GM21737 (cell line): Measurements from ENCODE around the gene NMRK2.
A peak's percentile ranks its signal among the peaks of the same experiment; 100 is the strongest.
"Not testable (repeated sequence)": the region's sequence is repeated elsewhere in the genome, so short reads cannot be mapped to it uniquely, and the experiment has no call there.

Experiments used
- ATAC-seq: cut with Tn5 transposase; IDR thresholded peaks from one replicate; pipeline ENCODE4 v1.9.1; 2021; ENCODE audit warnings: mild to moderate bottlenecking, moderate library complexity; ENCODE audit not compliant: unreplicated experiment

NMRK2 gene

DNA sequence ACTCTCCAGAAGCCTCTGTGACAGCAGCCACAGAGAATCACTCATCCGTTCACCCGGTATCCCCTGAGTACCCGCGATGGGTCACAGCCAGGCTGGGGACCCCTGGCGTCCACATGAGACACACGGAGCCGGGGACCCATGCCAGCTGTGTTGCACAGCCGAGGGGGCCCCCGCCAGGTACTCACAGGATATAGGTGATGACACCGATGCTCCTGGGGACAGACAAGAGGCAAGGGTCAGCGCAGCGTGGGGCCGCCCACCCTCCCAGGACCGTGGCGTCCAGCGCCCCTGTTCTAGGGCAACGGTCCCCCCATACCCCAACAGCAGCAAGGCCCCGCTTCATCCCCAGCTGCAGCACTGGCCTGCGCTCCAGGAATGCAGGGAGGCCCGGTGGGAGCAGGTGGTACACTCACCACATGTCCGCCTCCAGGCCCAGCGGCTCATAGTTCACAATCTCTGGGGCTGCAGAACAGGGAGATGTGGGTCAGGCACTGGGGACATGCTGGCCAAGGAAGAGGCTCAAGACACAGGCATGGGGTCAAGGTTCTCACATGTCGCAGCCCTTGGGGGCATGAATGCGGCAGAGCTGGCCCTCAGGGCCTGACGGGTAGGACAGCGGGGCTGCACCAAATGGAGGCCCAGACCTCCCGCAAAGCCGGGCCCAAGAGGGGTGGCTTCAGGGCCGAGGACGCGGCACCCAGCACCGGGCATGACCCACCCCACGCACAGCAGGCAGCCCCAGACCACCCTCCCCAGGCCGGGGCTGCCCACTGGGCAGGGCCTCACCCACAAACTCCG, 30.8 kb downstream of the NMRK2 start:
- no peak for ATAC-seq

DNA sequence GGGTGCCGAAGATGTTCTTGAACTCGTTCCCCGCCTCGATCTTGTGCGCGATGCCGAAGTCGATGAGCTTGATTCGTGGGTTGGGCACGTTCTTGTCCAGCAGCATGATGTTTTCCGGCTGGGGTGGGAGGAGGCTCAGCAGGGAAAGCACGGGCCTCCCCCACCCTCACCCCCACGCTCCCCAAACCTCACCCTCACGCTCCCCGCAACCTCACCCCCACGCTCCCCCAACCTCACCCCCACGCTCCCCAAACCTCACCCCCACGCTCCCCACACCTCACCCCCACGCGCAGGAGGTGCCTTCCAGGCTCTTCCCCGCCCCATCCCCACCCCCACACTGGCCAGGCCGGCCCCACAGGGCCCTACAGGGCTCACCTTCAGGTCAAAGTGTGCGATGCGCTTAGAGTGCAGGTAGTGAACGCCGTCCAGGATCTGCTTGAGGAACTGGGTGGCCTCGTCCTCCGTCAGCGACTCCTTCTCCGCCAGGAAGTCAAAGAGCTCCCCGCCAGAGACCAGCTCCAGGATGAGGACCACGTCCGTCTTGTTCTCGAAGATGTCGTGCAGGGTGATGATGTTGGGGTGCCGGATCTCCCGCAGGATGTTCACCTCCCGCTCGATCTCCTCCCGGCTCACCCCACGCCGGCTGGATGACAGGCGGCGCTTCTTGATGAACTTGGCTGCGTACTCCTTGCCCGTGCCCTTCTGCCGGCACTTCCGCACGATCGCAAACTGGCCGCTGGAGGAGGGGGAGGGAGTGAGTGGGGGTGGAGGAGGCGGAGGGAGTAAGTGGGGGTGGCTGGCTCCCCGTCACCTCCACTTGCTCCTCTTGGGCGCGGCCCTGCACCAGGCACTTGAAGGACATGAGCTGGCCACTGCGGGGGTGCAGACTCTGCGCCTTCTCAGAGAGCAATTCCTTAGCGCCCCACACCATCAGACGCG, 31.7 kb downstream of the NMRK2 start:
- ATAC-seq, result no peak

DNA sequence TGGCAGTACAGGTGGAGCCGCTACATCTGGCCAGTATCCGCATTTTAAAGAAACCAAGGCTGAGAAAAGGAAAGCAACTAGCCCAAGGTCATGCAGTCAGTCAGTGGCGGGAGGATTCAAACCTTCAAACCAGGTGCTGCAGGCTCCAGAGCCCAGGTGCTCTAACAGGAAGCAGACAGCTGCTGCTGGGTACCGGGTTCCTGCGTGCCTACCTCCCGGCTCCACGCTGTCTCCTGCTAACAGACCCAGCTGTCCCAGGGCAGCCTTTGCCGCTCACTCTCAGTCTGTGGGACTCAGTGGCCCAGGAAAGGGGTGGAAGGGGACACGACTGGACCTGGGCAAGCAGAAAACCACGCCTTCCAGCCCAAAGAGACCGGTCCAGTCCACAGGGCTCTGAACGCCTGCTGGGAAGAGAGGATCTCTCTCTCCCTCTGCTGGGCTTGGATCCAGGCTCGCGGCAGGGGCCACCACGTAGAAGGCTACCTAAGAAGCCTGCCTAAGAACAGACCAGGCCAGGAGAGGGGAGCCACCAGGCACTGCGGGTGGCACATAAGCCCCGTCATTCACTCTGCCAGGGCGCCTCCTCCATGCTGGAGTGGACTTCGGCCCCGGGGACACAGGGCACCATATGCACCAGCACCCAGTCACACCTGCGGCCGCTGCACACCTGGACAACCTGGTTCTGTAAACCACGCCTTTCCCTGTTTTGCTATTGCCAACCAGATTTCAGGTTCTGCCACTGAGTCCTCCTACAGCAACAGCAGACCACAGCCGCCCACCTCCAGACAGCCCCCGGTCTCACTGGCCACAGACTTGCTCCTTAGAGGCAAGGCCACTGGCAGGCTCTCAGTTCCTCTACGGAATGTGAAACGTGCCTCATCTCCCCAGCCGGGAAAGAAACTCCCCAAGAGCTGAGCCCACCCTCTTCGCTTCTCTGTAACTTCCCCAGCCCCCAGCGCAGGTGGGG, 33.5 kb downstream of the NMRK2 start:
- no peak for ATAC-seq

DNA sequence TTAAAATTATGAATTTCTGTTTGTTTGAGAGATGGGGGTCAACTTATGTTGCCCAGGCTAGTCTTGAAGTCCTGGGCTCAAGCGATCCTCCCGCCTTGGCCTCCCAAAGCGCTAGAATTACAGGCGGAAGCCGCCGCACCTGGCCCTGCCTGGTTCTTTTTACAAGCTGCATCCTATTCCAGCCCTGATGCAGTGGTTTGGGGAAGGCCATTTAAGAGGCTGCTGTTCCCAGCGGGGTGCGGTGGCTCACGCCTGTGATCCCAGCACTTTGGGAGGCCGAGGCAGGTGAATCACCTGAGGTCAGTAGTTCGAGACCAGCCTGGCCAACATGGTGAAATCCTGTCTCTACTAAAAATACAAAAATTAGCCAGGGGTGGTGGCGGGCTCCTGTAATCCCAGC, 35.1 kb downstream of the NMRK2 start:
- ATAC-seq, result not testable (repeated sequence)

DNA sequence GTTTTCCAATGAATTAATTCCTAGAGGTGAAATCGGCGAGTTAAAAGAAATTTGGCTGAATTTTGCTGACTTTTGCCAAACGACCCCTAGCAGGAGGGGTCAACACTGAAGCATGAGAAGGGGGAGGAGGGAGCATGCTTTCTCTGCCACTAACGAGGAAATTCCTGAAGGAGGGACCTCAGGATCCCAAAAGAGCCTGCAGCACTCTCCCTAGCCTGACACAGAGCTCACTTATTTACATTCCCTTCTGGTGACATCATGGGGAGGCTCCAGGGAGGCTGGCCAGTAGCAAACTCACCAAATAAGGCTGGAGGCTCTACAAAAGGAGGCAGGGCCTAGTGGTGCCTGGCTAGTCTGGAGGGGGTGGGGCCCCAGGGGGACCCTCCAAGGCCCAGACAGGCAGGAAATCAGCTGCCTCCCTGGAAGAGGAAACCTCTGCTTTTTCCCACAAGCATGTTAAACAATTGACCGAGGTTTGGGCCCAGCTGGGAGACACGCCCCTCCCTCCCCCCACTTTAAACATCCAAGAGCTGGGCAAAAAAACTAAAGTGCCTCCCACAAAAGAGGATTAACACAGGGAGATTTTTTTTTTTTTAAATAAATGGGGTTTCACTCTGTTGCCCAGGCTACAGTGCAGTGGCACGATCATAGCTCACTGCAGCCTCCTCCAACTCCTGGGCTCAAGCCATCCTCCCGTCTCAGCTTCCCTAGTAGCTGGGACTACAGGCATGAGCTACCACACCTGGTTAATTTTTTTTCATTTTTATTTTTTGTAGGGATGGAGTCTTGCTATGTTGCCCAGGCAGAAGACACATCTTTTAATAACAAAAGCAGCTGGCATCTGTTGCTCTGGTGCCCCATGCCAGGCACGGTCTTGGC, 35.9 kb downstream of the NMRK2 start:
- ATAC-seq, result no peak

DNA sequence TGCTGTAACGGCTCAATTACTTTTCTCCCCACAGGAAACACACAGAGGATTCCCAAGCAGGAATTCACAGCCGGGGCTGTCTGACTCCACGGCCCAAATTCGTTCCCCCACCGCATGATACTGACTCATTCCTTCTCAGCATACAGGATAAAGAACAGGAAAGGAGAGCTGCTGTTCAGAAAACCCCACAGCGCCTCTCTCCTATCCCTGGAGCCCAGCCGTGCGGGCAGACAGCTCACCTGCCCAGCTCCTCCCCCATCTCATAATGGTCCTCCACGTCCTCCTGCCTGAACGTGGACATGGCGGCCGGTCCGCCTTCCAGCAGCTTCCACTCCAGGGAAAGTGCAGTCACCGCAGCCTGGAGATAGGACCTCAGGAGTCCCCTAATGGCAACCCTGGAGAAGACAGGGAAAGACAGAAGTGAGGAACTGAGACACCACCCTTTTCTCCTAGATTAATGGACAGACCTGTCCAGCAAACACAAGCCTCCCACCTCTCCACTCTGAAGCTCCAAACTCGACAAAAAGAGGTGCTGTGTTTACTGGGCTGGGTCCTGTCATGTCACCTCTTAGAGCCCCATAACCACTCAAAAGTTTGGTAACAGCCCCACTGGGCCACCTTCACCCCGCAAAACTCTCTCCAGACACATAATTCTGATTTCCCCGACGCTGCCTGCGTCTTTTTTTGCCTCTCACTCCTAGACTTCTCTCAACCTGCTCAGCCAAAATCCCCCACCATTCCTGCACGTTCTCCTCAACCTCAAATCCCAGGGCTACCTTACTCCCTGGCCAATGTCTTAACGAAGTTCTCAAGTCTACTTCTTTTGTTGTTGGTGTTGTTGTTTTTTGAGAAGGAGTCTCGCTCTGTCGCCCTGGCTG, 36.8 kb downstream of the NMRK2 start:
- ATAC-seq, result no peak

DNA sequence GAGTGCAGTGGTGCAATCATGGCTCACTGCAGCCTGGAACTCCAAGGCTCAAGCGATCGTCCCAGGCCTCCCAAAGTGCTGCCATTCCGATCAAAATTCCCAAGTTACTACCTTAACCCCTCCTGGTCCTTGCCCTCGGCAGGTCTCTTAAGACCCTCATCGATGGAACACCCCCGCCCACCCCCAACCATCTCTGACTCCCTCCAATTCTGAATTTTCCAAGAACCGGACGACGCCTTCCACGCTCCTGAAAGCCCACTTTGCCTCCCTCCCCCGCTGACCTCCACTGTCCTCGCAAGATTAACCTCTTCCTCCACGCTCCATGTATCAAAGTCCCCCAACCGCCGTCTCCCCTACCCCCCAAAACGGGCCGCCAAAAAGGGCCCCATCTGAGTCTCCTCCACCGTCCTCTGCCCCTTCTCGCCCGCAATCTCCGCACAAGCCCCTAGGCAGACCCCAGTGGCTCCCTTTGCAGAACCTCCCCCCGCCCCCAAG, 37.5 kb downstream of the NMRK2 start:
- ATAC-seq, result no peak

DNA sequence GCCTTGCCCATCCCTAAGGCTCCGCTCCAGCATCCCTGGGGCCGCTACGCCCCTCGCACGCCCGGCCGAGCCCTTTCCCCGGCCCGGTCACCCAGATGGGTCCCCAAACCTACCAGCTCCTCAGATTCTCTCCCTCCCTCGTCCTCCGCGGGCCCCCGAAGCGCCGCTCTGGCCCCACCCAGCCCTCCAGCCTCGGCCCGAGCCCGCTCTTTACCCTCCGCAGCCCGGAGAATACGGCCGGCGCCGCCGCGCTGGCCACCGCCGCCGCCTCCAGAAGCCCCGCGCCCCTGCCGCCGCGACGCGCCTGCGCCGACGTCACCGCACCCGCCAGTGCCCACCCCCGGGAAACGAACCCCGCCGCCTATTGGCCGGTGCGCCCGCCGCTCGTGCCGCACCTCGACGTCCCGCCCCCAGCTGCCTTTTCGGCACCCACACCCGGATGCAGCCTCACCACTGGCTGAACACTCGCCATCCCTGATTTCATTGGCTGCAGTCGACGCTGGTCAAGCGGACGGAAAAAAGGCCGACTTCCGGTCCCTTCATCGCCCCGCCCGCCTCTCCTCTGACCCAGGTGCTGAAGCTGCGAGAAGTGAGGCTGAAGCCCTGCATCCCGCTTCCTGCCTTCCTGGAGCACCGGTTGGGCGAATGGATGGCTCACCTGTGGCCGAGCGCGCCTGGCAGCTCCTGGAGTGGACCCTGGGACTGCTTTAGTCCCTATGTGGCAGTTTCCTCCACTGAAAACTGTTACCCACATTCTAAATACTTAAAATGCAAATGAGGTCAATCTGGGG, 38.1 kb downstream of the NMRK2 start, which contains the start of gene DAPK3:
Gene DAPK3, minus strand, starts transcription at position 292 of the 791 bp plus-strand sequence. CDS start 1,364 bp downstream, outside the sequence.
- peak; percentile 89 for ATAC-seq

DNA sequence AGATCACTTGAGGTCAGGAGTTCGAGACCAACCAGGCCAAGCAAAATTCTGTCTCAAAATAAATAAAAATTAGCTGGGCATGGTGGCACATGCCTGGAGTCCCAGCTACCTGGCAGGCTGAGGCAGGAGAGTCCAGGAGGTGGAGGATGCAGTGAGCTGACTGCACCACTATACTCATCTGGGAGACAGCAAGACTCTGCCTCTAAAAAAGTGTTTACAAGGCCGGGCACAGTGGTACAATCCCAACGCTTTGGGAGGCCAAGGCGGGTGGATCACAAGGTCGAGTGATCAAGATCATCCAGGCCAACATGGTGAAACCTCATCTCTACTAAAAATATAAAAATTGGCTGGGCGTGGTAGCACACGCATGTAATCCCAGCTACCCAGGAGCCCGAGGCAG, 42.3 kb downstream of the NMRK2 start:
- no peak for ATAC-seq

DNA sequence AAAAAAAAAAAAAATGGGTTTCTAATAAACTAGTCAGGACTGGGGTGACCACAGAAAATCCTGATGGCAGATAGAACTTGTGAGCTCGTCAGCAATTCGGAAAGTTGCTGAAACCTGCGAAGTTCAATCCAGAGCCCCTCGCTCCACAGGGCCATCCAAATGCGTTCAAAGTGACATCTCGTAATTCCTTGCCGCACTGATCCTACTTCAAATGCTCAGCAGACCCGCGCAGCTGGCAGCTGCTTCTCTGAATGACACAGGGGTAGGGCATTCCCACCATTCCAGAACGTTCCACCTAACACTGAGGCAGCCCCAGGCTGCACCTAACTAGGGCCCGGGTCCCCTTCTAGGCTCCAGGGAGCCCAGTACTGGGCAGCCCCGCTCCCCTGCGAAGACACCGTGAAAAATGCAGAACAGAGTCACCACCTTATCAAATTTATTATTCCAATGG, 42.8 kb downstream of the NMRK2 start:
- no peak for ATAC-seq

DNA sequence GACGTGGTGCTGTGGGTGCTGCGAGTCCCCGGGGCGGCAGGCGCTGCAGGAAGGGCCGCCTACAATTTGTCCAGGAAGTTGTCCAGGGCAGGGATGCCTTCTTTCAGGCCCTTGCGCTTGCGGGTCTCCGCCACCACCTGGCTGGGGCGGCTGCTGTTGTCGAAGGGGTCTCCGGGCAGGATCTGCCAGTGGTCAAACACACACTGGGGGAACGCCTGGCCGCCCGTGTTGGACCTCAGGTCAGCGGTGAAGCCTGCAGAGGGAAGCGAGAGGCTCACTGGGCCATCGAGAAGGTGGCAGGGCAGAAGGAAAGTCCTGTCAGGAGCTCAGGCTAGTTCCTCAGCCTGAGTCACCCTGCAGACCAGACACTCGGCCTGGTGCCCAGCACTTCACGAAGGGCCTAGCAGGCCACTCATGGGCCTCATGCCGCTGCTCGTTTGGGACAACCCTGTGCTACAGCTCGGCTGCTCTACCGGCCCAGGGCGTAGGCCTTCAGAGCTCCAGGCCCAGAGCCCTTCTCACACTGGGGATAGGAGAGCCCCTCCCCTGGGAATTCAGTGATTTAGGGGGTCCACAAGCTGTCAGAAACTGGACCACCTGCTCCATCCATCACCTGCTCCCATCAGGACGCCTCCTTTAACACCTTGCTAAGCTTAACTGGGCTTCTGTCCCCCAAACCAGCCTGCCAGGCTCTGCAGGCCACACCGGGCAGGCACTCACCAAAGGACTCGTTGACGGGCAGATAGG, 43.8 kb downstream of the NMRK2 start:
- ATAC-seq, result no peak

DNA sequence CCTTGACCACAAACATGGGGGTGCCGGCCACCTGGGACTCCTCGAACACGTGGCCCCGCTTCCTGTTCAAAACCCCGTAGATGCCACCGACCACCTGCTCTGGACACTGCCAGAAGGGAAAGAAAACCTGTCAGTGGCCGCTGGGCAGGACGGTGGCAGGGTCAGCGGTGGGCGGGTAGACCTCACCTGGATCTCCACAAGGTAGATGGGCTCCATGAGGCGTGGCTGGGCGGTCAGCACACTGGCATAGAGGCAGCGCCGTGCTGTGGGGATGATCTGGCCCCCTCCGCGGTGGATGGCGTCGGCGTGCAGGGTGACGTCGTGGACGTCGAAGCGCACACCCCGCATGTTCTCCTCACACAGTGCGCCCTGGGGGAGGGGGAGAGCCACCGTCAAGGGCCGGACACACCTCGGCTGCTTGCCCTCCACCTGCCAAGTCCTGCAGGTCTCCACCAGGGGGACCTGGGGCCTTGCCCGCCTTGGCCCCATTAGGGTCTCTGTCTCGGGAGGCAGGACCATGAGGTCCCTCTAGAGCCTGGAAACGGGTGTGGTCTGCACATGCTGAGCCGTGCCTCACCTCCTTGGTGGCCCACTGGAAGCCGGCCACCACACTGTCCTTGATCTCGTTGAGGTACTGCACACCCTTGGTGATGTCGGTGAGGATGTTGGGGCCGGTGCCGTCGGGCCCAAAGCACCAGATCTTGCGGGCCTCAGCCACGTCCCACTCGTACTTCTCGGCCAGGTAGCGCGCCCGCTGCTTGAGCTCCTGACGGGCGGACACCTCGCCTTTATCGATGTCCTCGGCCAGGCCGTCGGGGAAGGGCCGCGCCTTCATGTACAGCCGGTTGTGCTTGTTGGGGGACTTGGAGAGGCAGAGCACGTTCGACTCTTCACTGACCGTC, 44.6 kb downstream of the NMRK2 start:
- ATAC-seq, result no peak

DNA sequence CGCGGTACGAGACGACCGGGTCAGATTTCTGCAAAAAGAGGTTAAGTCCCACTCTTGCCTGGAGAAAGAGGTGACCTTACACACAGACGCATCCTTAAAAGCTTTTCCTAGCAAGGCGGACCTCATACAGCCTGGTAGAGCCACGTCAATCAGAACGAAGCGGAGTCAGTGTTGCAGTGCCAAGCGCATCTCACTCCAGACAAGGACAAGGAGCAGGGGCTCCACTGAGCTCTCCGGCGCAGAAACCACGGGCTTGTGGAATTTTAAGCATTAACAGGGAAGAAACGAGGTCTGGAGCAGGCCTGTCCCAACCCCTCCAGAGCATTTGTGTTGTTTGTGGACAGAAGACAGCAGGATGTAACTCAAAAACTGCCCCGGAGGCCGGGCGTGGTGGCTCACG, 45.3 kb downstream of the NMRK2 start:
- ATAC-seq, result no peak

DNA sequence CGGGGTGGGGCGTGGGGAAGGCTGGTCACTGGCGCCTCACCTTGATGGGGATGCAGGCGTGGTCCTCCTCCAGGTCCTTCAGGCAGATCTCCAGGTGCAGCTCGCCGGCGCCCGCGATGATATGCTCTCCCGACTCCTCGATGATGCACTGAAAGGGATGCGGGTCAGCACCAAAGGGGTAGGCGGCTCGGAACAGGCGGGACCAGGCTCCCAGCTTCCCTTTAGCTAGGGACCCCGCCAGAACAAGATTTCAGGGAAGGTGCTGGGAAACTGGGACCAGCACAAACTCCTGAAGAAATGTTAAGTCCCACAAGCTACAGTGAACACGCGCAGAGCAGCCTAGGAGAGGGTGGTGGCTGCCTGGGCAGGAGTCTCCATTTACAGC, 46.4 kb downstream of the NMRK2 start:
- ATAC-seq, result no peak

DNA sequence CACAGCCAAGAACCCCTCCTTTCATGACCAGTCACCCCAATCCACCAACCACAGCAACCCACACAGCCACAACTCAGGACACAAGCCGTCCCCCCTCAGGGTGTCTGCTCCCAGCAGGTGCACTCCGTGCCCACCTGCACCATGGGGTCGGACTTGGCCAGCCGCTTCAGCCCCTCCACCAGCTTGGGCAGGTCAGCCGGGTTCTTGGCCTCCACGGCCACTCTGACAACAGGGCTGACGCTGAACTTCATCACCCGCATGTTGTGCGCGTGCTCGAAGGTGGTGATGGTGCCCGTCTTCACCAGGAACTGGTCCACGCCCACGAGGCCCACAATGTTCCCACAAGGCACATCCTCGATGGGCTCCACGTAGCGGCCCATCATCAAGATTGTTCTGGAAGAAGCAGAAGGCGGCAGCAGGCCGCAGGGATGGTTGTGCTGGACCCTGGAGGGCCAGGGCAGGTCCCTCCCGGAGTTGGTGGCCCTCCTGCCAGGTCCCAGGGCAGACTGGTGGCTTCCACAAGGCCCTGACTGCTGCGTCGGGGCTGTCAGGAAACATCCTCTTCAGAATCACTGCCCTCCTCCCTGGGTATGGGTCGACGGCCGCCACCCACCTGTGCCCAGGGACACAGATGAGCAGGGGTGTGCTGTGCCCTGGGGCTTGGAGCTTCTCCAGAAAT, 46.9 kb downstream of the NMRK2 start:
- no peak for ATAC-seq
